ENCODE data around the gene ARHGAP10.

GRCh38 chr4:147971116-147971515 lies 239.2 kb downstream of the ARHGAP10 start:
- TF ChIP-seq POLR2AphosphoS5 (IDR thresholded peaks at IDR 0.05; ENCODE audit: low read depth, low read length) (no peak), POLR2A (IDR thresholded peaks at IDR 0.05; ENCODE audit: low read depth, low read length) (no peak)
